22Rv1 (cell line): ENCODE results near the gene CDC6.

ENCODE experiments used
- H3K27ac ChIP-seq: fragments of 450-650 bp; 2 replicates; pipeline ENCODE4 v1.5.1; 2017
- CTCF ChIP-seq: fragments of 450-650 bp; IDR thresholded peaks from 2 replicates; pipeline ENCODE4 v1.5.1; 2017; ENCODE audit warnings: mild to moderate bottlenecking
- ZFX ChIP-seq: fragments of 450-650 bp; IDR thresholded peaks from 2 replicates; pipeline ENCODE4 v1.6.1; 2017; ENCODE audit warnings: antibody characterized with exemption, borderline replicate concordance

CDC6 gene

GRCh38 chr17:40341808-40342503 is 54.3 kb downstream of the CDC6 start:
- no peak for TF ChIP-seq ZFX
- no peak for TF ChIP-seq CTCF
- H3K27ac ChIP-seq, result peak overlapping the region; percentile 52

- TF ChIP-seq CTCF (no peak), ZFX (no peak)
- no peak overlapping the region for H3K27ac ChIP-seq
Measured at GRCh38 chr17:40342504-40343218, 55.0 kb downstream of the CDC6 start.

- no peak overlapping the region for H3K27ac ChIP-seq
- TF ChIP-seq ZFX (no peak), CTCF (no peak)
Measured at GRCh38 chr17:40343219-40344119, 55.8 kb downstream of the CDC6 start.

- peak overlapping the region; percentile 73 for H3K27ac ChIP-seq
- TF ChIP-seq ZFX, result no peak
- no peak for TF ChIP-seq CTCF
Measured at GRCh38 chr17:40344421-40345160, 56.9 kb downstream of the CDC6 start.

GRCh38 chr17:40345161-40345993 is 57.7 kb downstream of the CDC6 start:
- peak overlapping the region; percentile 73 for H3K27ac ChIP-seq
- TF ChIP-seq ZFX (no peak), CTCF (no peak)
